HepG2 (cell line): ENCODE measurements around the gene NCOR2.

Experiments
- ATF5 ChIP-seq: sonication (generic); formaldehyde crosslinking; IDR thresholded peaks from 2 replicates; pipeline ENCODE4 v1.4.0; 2020; ENCODE audit warnings: mild to moderate bottlenecking, low read depth, missing genetic modification reagents
- E2F5 ChIP-seq: sonication (generic); formaldehyde crosslinking; conservative IDR thresholded peaks from 2 replicates; pipeline ENCODE4 v1.4.0; 2020; ENCODE audit warnings: missing genetic modification reagents
- EP300 ChIP-seq, 3 experiments: sonication (generic) in 1 of 3; formaldehyde crosslinking in 1 of 3; IDR thresholded peaks; 2 replicates each; pipeline versions ENCODE4 v1.5.1 to v1.6.1; 2011 to 2020; ENCODE audit warnings: low read depth in 2 of 3, low read length in 2 of 3, borderline replicate concordance in 1 of 3, improper control_type of control experiment in 1 of 3, mild to moderate bottlenecking in 1 of 3, missing genetic modification reagents in 1 of 3, moderate library complexity in 1 of 3
- KDM6A ChIP-seq: IDR thresholded peaks from 2 replicates; pipeline ENCODE4 v1.6.1; 2016; ENCODE audit warnings: low read depth
- KIAA2018 ChIP-seq: sonication (generic); formaldehyde crosslinking; IDR thresholded peaks from 2 replicates; pipeline ENCODE4 v1.5.0; 2020; ENCODE audit warnings: mild to moderate bottlenecking, missing genetic modification reagents, borderline replicate concordance
- NRL ChIP-seq: sonication (generic); formaldehyde crosslinking; IDR thresholded peaks from 2 replicates; pipeline ENCODE4 v1.5.0; 2020; ENCODE audit warnings: missing genetic modification reagents, mild to moderate bottlenecking, moderate library complexity, borderline replicate concordance
- POLR2A ChIP-seq, 2 experiments: IDR thresholded peaks; 2 replicates each; pipeline ENCODE4 v1.6.1; 2011; ENCODE audit warnings: low read depth in 2 of 2, low read length in 2 of 2, mild to moderate bottlenecking in 1 of 2, moderate library complexity in 1 of 2; ENCODE audit not compliant: insufficient read depth in 1 of 2
- SMAD1 ChIP-seq: sonication (generic); formaldehyde crosslinking; IDR thresholded peaks from 2 replicates; pipeline ENCODE4 v1.4.0; 2020; ENCODE audit warnings: missing genetic modification reagents, low read depth, mild to moderate bottlenecking, borderline replicate concordance
- ZBTB39 ChIP-seq: sonication (generic); formaldehyde crosslinking; IDR thresholded peaks from 2 replicates; pipeline ENCODE4 v1.5.0; 2020; ENCODE audit warnings: missing genetic modification reagents
- ZNF558 ChIP-seq: sonication (generic); formaldehyde crosslinking; IDR thresholded peaks from 2 replicates; pipeline ENCODE4 v1.9.0; 2022; ENCODE audit warnings: mild to moderate bottlenecking, missing genetic modification reagents, borderline replicate concordance
- ZNF687 ChIP-seq: sonication (generic); formaldehyde crosslinking; IDR thresholded peaks from 2 replicates; pipeline ENCODE4 v1.5.1; 2020; ENCODE audit warnings: mild to moderate bottlenecking, missing genetic modification reagents, moderate library complexity
- ZZZ3 ChIP-seq: sonication (generic); formaldehyde crosslinking; IDR thresholded peaks from 2 replicates; pipeline ENCODE4 v1.4.0; 2020; ENCODE audit warnings: missing genetic modification reagents, mild to moderate bottlenecking, borderline replicate concordance

- TF ChIP-seq KIAA2018 (CRISPR knock-in tag): no peak
- TF ChIP-seq ZNF558 (CRISPR knock-in tag): no peak
- TF ChIP-seq POLR2A (IDR thresholded peaks at IDR 0.05; ENCODE audit: insufficient read depth in 1 of 2, low read depth in 2 of 2, low read length in 2 of 2): no peak
- TF ChIP-seq KDM6A (CRISPR knock-in tag): no peak
- no peak for TF ChIP-seq NRL (CRISPR knock-in tag)
- TF ChIP-seq ATF5 (CRISPR knock-in tag): no peak
- no peak for TF ChIP-seq ZBTB39
- TF ChIP-seq ZNF687: no peak
- no peak for TF ChIP-seq SMAD1
- no peak for TF ChIP-seq ZZZ3 (CRISPR knock-in tag)
- no peak for TF ChIP-seq E2F5 (CRISPR knock-in tag)
- TF ChIP-seq EP300 (IDR thresholded peaks at IDR 0.05; ENCODE audit: low read depth in 2 of 2, low read length in 2 of 2): no peak
- TF ChIP-seq EP300 (CRISPR knock-in tag; IDR thresholded peaks at IDR 0.05; ENCODE audit: borderline replicate concordance): no peak
Measured at GRCh38 chr12:124549629-124550028, 17.8 kb downstream of the NCOR2 start.
